ENCODE data around the gene MTMR3.

The MTMR3 gene

GRCh38 chr22:30005213-30005857, 122.4 kb downstream of the MTMR3 start:
- DNase-seq, result peak; percentile 51

DNA sequence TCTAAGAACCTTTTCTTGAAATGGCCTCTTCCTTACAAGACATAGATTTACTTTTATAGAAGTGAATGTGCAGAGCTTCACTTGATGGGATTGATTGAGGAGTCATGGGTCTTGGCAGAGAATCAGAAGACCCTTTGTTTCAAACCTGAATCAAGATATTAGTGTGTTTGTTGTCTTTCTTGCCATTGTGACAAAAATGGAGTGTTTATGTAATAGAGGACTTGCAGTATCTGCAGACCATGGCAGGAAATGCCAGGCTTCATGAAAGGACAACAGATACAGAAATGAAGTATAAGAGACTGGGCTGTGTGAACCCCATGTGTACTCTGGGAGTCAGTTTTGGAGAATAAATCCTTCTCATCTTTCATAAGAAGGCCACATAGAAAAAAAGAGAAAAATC, 124.4 kb downstream of the MTMR3 start:
- DNase-seq, result no peak

DNA sequence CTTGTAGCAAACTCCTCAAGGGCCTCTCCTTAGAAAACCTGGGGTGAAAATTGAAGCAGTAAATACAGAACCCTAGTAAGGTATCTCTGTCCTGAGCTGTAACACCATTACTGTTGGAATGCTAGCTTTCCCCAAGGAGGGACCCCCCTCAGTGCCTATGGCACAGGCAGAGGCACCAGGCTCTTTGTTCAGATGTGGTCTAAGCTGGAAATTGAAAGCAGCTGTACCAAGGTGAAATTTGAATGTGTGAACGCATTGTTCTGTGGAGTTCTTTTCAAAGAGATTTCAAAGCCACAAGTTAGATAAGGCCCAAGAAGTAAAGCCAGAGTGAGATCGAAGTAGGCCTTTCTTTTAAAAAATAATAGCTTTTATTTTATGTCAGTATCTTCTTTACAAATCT, 125.4 kb downstream of the MTMR3 start:
- DNase-seq, result no peak

DNA sequence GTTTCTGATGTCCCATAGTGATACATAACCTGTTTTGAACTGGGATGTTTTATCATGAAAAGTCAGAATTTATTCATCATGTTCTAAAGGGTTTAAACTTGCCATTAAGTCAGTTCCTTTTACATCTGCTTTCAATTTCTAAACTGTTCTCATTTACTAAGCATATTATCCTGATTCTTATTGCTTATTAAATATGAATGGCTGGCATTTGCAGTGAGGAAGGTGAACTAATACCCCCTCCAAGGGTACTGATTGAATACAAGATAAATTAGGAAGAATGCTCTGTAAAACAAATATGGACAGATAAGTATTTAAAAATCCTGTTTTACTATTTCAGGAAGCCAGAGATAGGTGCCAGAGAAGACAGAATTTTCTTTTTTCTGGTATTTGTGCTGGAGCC, 126.5 kb downstream of the MTMR3 start:
- DNase-seq, result no peak

DNA sequence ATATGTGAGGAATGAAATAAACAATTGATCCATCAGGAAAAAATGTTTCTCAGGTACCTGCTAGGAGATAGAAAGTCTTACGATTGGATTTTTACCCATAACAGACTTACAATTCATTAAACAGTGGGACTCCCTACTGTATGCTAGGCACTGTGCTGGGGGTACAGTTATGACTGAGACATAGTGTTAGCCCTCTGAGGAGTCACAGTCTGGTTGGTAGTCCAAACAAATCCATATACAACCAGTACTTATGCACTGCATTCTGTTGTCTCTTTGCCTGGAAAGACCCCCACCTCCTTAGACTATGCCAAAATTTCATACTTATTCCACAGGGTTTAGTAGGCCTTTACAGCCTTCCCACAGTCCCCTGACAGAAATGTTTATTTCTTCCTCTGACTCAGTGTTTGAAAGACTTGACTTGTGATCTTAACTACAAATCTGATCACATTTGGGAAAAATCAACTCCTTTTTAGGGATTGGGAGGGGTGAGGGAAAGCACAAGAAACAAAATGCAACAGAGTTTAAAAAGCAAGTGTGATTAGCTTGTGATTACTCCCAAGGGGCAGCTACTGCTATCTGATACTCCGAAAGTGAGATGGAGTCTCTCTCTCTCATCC, 127.9 kb downstream of the MTMR3 start:
- DNase-seq, result no peak

GRCh38 chr22:30013201-30013600, 130.2 kb downstream of the MTMR3 start:
- no peak for DNase-seq

GRCh38 chr22:30014244-30014643, 131.3 kb downstream of the MTMR3 start:
- DNase-seq, result no peak

- no peak for DNase-seq
Observed at GRCh38 chr22:30015229-30015797, 132.3 kb downstream of the MTMR3 start.

GRCh38 chr22:30015846-30016245, 132.9 kb downstream of the MTMR3 start:
- DNase-seq, result no peak

GRCh38 chr22:30016596-30016995, 133.6 kb downstream of the MTMR3 start:
- DNase-seq, result no peak

- no peak for DNase-seq
Observed at GRCh38 chr22:30017375-30018223, 134.6 kb downstream of the MTMR3 start.

DNA sequence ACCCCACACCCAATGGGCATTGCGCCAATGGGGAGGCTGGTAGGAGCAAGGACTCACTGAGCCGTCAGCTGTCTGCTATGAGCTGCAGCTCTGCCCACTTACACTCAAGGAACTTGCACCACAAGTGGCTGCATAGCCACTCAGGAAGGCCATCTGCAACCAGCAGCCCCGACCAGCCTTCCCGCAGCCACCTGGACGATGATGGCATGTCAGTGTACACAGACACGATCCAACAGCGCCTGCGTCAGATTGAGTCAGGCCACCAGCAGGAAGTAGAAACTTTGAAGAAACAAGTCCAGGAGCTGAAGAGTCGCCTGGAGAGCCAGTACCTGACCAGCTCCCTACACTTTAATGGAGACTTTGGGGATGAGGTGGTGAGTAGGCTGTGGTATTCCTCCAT, 137.5 kb downstream of the MTMR3 start:
- no peak for DNase-seq

GRCh38 chr22:30021338-30021737, 138.4 kb downstream of the MTMR3 start:
- DNase-seq, result no peak

- no peak for DNase-seq
Observed at GRCh38 chr22:30021881-30022619, 139.1 kb downstream of the MTMR3 start.

- no peak for DNase-seq
Observed at GRCh38 chr22:30023099-30023660, 140.2 kb downstream of the MTMR3 start.

- no peak for DNase-seq
Observed at GRCh38 chr22:30024231-30024630, 141.3 kb downstream of the MTMR3 start.

GRCh38 chr22:30025221-30025620, 142.2 kb downstream of the MTMR3 start:
- no peak for DNase-seq

DNA sequence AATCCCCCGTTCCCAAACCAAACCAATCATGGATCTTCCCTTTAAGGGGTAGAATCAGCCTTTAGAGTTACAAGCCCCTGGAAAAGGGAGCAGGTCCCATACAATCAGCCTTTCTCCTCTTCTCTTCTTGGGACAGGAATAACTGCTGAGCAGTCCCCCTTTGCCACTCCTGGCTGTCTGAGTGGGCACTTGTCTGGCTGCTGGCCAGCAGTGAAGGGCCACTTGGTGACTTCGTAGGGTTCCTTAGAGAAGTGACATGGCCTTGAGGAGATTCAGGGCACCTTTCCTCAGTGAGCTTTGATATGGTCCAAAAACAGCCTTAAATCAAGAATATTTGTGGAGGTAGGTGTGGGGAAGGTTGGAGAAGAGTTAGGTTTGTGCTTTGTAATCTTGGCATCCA, 143.8 kb downstream of the MTMR3 start:
- DNase-seq, result no peak

DNA sequence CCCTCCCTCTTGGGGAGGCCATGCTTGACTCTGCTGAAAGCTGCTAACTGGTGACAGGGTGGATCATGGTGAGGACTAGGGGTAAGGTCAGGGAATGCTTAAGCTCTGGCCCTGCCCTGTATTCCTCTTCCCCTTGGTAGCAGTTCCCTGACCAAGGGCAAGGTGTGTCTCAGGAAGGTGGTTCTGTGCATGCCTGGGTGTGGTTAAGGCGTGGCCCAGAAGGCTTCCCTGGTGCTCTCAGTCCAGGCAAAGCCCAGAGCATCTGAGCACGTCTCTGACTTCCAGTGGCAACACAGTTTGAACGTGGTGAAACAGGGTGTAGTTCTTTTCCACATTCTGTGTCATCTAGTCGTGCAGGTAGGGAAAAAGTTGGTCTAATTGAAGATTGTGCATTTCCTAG, 144.2 kb downstream of the MTMR3 start:
- no peak for DNase-seq

GRCh38 chr22:30027791-30028190, 144.8 kb downstream of the MTMR3 start:
- DNase-seq, result no peak

DNA sequence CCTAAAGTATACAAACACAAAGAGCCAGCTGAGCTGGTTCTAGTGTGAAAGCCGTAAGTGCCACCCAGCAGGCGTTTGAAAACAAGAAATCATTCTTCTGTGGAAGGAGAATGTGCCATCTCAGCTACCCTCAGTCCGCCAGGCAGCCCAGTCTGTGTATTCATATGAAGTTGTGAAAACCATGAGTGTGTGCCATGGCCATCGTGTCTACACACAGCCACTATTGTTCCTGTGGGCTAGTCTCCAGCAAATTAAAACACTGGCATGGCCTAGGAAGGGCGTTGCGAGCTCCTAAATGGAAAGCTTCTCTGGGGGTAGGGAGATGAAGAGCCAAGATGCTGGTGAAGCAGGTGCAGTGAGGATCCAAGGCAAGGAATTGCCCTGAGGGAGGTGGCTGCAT, 145.8 kb downstream of the MTMR3 start:
- DNase-seq, result no peak

DNA sequence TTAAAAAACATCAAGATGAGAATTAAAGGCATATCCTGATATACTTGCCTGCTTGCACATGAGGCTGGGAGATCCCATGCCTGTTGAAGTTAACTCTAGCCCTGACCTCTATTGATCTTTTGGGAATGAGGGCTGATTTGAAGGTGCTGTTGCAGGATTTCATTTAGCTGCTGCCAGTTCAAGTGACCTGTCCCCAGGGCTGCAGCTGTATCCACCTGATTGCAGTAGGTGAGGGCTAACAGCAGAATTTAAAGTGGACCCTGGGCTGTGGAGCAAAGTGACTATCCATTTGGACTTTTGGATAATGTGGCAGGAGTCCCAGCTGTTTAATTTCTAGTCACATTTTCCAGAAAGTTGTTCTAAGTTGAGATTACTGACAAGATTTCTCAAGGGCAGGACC, 146.5 kb downstream of the MTMR3 start:
- DNase-seq, result no peak

DNA sequence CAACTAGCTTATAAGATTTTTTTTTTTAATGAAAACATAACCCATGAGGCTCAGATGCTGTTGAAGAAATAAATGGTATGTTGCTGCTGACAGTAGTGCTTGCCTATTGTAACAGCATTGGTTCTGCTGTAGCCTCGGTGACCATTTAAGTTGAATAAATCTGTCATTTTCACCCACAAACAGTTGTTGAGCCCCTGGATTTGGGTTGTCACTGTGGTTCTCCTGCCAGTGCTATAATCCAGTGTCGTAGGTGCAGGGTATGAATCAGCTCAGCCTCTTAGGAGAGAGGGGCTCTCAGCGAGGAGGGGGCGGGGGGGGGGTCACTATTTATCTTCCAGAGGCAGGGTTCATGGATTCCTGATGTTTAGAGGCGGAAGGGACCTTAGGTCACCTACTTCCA, 147.4 kb downstream of the MTMR3 start:
- no peak for DNase-seq
